PFSK-1 (cell line): Measurements from ENCODE around the gene GFOD2.

Experiments
- FOXP2 ChIP-seq: optimal IDR thresholded peaks from 2 replicates; pipeline ENCODE3; 2011; ENCODE audit warnings: borderline replicate concordance, control low read depth, inconsistent platforms; ENCODE audit not compliant: insufficient read depth; ENCODE audit errors: extremely low read length, extremely low read depth
- POLR2AphosphoS5 ChIP-seq: IDR thresholded peaks from 2 replicates; pipeline ENCODE4 v1.6.1; 2012; ENCODE audit warnings: low read depth, mild to moderate bottlenecking, control low read depth, low read length, moderate library complexity
- REST ChIP-seq, 2 experiments: IDR thresholded peaks; 2 replicates each; pipeline versions ENCODE4 v1.6.1 to v1.8.0; 2011 to 2012; ENCODE audit warnings: low read depth in 2 of 2, low read length in 2 of 2, control low read depth in 1 of 2, inconsistent platforms in 1 of 2, mild to moderate bottlenecking in 1 of 2, moderate library complexity in 1 of 2; ENCODE audit not compliant: insufficient read depth in 1 of 2
- TAF1 ChIP-seq: IDR thresholded peaks from 2 replicates; pipeline ENCODE4 v1.6.1; 2012; ENCODE audit warnings: low read length, control low read depth, borderline replicate concordance; ENCODE audit not compliant: insufficient read depth

GRCh38 chr16:67666032-67666551 lies 53.0 kb downstream of the GFOD2 start:
- TF ChIP-seq POLR2AphosphoS5 (no peak), REST (IDR thresholded peaks at IDR 0.05; ENCODE audit: insufficient read depth in 1 of 2, low read depth in 2 of 2, low read length in 2 of 2) (no peak), FOXP2 (no peak), TAF1 (no peak)
